ENCODE measurements around the gene ATXN1. TPM values are rescaled to one million over a fixed set of nuclear protein-coding genes. Genes with fewer than 3 reads are reported as not detected.

Gene ATXN1
- total RNA-seq, 1 experiment from 2014 or later, result 5.6 TPM

DNA sequence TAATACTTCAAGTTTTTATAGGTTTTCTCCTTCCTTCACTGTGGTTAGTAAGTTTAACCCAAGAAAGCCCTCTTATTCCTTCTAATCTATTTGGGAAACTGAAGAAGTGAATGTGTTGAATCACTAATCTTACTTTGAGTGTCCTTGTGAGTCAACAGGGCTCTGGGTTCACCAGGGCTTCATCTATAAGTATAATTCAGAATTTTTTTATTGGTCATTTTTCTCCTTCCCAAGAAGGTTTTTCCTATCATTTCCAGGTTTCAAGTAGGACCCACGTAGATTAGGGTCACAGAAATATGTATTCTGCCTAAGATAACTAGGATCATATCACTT, 191.1 kb downstream of the ATXN1 start:
- H3K4me2 ChIP-seq (ENCODE audit: insufficient read depth, insufficient read length, low read length), result no peak overlapping the region
- no CpG with 5 or more reads among the region's 1 CpG for WGBS (ENCODE audit: extremely low coverage, insufficient read length, low lambda C conversion rate)
- H3K4ac ChIP-seq (ENCODE audit: low read depth, low read length), result no peak overlapping the region
- H3K27me3 ChIP-seq (ENCODE audit: insufficient read depth, low read length), result no peaks in the 10 kb centered on the region
- TF ChIP-seq CTCF (conservative IDR thresholded peaks at IDR 0.05), result no peak
- no peaks in the 10 kb centered on the region for H3K9me3 Mint-ChIP-seq
- H3K4me3 Mint-ChIP-seq, result no peak overlapping the region
- no peak overlapping the region for H3K27ac ChIP-seq (ENCODE audit: insufficient read length, low read depth, low read length)
- H3K9ac ChIP-seq (ENCODE audit: extremely low read depth, insufficient read length, low read length), result no peak overlapping the region
- H3K4me1 Mint-ChIP-seq, result peaks cover 0 to 9% of the 10 kb centered on the region in 2 experiments; a peak in 2 of 4 replicates
- H3K9me3 ChIP-seq (ENCODE audit: control insufficient read depth, low read depth, low read length), result no peaks in the 10 kb centered on the region
- no peaks in the 10 kb centered on the region for H3K27me3 Mint-ChIP-seq (ENCODE audit: low read depth)
- H3K27ac Mint-ChIP-seq, result no peak overlapping the region
- no peaks in the 10 kb centered on the region for H3K79me2 ChIP-seq (ENCODE audit: insufficient read depth, low read length)
- no peak overlapping the region for H2AFZ ChIP-seq (ENCODE audit: low read length)
- H2BK120ac ChIP-seq (ENCODE audit: low read depth, low read length, poor library complexity, severe bottlenecking), result no peak overlapping the region
- no peak overlapping the region for H3K56ac ChIP-seq (ENCODE audit: insufficient read length, low read depth, low read length)
- no peak overlapping the region for H2BK20ac ChIP-seq (ENCODE audit: low read depth, low read length, poor library complexity, severe bottlenecking)
- no peaks in the 10 kb centered on the region for H4K20me1 ChIP-seq (ENCODE audit: control insufficient read depth, insufficient read depth, insufficient read length)
- H3T11ph ChIP-seq (ENCODE audit: low read length), result no peak overlapping the region
- DNase-seq, result no peak
- no peak overlapping the region for H4K91ac ChIP-seq (ENCODE audit: insufficient read length, low read depth, low read length)
- no peaks in the 10 kb centered on the region for H3K23me2 ChIP-seq (ENCODE audit: insufficient read length, low read depth, low read length, poor library complexity, severe bottlenecking)
- no peak overlapping the region for H3K23ac ChIP-seq (ENCODE audit: insufficient read length, low read depth, low read length)
- H3K18ac ChIP-seq (ENCODE audit: insufficient read length, low read depth, low read length), result no peak overlapping the region
- no peak overlapping the region for H2AK5ac ChIP-seq (ENCODE audit: insufficient read length, low read length)
- no peak overlapping the region for H4K8ac ChIP-seq (replicated peaks; ENCODE audit: insufficient read length, low read depth, low read length)
- no peaks in the 10 kb centered on the region for H3K79me1 ChIP-seq (ENCODE audit: insufficient read depth, low read depth, low read length, poor library complexity, severe bottlenecking)
- no peak overlapping the region for H2BK12ac ChIP-seq (ENCODE audit: insufficient read length, low read depth, low read length)
- H3K14ac ChIP-seq (ENCODE audit: insufficient read depth, low read length), result no peak overlapping the region
- H3K4me1 ChIP-seq (ENCODE audit: insufficient read depth, low read length), result no peaks in the 10 kb centered on the region
- no peak overlapping the region for H4K5ac ChIP-seq (ENCODE audit: insufficient read length, low read depth, low read length)
- H2BK15ac ChIP-seq (ENCODE audit: low read depth, low read length), result no peak overlapping the region
- H3K36me3 Mint-ChIP-seq (ENCODE audit: insufficient read depth in 1 of 3, low read depth in 3 of 3), result no peaks in the 10 kb centered on the region
- no peak overlapping the region for H2BK5ac ChIP-seq (ENCODE audit: insufficient read length, low read length)
